Measurements from ENCODE around the gene CANT1.

CANT1 gene

DNA sequence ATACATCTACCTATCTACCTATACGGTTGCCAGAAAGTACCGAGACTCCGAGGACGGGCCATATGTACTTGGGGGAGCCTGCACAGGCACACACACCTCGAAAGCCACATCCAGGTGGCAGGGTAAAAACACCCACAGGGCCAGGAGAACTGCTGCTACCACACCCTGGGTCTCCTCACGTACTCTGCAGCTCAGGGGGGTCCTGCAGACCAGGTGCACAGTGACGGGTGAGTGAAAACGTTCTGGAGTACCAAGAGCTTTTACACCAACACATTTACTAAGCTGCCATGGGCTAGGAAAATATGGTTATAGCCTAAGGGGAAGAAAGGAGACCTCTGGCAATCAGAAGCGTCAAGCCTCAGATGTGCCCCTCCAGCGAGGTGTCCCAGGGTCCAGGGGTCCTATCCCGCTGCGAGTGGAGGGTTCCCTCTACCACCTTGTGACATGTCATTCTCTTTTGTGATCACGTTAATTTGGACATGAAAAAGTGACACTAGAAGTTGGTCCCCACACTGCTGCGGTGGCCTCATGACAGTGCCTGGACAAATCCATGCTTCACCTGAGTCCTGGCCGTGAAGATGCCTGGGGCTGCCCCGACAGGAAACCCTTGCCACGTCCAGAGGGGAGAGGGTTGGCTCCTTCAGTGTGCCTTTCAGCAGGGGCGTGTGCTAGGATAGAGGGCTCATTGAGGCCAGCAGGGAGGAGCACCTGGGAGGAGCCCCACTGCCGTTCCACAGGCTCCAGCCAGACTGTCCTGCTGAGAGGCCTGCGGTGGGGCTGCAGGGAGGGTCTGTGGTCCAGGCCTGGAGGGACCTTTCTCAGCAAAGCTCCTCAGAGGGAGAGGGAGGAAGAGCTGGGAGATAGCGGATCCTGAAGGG is 1.8 kb downstream of the CANT1 start:
- no peak for DNase-seq

DNA sequence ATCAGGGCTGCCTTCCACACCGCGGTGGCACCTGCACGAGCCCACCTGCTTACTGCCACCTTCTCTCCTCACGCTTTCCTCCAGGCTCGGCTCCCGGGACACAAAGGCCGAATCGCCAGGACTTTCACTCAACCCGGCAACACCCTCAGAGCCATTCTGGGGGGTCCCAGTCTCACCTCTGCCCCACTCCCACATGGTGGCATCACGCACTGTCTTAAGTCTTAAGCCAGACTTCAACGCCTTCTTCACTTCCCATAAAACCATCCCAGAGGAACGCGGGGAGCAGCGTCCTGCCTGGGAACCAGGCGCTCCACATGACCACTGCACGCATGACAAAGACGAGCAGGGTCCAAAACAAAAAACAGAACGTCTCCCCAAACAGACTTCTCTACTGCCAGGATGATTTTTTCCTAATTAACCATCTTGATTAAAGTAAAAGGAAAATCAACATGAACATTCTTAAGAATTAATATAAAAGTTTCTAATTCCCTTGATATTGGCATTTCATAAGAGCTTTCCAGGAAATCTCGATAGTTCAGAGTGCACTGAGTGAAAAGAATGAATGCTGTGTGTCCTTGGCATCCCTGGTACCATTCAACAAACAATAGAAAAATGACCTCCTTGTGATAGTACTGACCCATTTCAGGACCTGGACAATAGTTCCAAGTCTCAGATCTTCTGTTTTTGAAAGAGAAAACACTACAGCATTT is 2.6 kb downstream of the CANT1 start:
- no peak for DNase-seq

DNA sequence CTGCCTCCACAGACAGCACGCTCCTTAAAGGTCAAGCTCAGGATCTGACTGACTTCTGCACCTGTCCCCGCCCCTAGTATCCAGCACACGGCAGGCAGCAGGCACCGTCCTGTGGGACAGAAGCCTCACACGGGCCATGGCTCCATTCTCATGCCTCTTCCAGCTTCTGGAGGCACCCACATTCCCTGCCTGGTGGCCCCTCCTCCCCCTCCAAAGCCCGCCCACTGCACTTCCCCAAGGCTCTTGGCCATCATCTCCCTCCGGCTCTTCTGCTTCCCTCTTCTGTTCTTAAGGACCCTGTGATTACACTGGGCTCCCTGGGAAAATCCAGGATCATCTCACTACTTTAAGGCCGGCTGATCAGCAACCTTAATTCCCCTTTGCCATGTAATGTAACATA is 3.5 kb downstream of the CANT1 start:
- no peak for DNase-seq

DNA sequence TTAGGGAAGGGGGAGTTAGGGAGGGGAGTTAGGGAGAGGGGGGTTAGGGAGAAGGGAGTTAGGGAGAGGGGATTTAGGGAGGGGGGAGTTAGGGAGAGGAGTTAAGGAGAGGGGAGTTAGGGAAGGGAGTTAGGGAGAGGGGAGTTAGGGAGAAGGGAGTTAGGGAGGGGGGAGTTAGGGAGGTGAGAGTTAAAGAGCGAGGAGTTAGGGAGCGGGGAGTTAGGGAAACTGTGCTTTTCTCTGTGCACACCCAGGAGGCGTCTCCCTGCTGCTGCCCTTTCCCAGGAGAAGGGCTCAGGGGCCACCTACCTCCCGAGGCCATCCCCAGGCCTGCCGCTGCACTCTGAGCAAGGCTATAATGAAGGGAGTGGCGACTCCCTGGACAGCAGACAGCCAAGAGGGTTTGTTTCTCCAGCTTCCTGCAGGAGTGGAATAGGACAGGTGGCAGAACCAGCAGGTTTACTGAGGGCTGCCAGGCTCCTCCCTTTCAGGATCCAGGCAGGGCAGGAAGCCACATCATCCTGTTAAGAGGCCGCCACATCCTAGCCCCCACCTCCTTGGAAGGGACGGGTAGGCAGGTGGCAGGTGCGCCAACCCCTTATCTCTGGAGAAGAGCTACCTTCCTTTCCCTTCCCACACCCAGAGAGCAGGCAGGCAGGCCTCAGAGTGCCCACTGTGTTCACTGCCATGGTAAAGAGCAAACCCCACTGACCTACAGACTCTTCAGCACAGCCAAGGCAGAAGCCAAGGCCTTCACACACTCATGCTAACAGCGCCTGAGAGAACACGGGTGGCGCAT is 4.3 kb downstream of the CANT1 start:
- peak; percentile 12 for DNase-seq

DNA sequence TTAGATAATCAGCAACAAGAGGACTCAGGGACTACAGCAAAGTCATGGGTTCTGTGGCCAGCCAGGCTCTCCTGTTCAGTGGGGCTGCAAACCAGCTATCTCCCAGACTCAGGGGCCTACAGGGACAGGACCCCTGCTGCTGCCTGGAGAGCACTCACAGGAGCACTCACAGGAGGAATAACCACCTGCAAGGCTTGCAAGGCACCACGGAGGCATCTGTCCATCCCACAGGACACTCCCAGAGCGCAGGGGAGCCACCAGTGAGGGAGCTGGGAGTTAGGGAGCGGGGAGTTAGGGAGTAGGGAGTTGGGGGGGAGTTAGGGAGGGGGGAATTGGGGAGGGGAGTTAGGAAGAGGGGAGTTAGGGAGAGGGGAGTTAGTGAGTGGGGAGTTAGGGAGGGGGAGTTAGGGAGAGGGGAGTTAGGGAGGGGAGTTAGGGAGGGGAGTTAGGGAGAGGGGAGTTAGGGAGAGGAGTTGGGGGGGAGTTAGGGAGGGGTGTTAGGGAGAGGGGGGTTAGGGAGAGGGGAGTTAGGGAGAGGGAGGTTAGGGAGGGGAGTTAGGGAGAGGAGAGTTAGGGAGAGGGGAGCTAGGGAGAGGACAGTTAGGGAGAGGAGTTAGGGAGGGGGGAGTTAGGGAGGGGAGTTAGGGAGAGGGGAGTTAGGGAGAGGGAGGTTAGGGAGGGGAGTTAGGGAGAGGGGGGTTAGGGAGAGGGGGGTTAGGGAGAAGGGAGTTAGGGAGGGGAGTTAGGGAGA is 5.7 kb downstream of the CANT1 start:
- no peak for DNase-seq

DNA sequence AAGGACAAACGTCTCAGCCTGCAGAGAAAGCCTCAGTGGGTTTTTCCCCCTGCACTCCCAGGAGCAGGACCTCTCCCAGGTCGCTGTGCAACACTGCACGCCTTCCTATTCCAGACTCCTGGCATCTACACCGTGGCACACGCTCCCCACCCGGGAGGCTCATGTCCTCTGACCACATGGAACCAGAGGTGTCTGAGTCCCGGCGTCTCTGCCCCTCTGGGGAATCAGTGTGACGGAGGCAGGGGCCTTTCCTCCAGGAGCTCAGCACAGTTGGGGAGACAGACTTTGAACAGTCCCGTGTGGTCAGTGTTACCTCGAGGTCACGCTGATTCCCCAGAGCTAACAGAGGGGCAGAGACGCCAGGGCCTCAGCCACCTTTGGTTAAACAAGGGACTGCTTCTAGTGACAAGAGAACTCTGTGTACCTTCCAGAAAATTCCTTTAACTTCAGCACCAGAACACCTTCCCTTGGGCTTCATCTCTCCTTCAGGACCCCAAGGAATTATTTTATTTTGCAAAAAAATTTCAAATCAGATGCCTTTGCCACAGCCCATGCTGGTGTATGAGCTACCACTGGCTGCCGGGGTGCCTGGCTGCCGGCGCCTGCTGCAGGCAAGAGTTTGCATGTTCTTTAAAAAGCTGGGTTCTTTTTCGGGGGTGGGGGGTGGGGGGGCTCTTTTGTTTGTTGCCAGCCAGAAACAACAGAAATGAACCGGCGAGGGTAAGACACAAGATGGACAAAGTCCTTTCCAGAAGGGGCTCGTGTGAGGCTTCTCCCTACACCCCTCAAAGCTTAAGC is 6.6 kb downstream of the CANT1 start:
- DNase-seq, result no peak

DNA sequence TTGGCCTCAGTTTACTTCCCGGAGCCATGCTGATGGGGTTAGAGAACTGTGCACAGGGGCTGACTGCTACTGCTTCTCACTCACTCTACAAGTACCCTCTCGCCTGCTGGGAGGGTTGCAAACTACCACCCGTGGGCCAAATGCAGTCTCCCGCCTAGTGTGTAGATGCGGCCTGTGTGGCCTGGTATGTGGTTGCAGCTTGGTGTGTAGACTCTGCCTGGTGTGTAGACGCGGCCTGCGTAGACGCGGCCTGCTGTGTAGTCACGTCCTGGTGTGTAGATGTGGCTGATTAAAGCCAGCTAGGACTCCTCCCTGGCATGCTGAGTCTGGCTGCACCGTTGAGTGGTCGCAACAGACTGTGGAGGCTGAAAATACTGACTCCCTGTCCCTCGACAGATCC is 7.3 kb downstream of the CANT1 start:
- DNase-seq, result no peak

DNA sequence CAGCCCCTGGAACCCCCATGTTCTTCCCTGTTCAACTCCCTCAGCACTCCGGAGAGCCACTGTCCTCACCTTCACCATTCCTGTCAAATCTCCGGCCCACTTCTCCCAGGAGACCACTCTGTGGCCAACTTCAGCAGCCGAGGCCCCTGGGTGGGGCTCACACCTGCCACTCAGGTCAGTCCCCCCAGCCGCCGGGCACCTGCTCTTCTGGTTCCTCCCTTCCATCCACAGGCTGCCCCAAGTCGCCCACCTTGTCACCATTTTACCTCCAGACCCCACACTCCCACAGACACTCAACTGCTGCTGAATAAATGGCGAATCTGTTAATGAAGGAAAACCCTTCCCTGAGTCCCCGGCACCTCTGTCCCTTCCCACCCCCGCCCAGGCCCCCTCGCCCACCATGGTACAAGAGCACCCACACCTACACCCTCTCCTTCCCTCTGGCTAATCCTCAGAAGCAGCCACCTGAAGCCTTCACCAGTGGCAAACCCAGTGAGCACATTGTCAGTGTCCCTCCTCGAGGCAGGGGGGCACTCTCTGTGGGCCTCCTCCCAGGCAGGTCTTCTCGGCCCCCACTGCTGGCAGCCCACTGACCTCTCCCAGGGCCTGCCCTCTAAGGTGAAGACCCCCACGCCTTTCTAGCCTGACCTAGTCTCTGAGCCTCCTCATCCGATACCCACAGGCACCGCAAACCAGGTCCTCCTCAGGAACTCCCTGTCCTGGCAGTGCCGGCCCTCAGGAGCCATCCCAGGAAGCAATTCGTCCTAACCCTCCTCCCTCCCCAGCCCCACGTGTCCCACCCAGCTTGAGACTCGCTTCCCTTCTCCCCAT is 8.2 kb downstream of the CANT1 start:
- DNase-seq, result no peak

DNA sequence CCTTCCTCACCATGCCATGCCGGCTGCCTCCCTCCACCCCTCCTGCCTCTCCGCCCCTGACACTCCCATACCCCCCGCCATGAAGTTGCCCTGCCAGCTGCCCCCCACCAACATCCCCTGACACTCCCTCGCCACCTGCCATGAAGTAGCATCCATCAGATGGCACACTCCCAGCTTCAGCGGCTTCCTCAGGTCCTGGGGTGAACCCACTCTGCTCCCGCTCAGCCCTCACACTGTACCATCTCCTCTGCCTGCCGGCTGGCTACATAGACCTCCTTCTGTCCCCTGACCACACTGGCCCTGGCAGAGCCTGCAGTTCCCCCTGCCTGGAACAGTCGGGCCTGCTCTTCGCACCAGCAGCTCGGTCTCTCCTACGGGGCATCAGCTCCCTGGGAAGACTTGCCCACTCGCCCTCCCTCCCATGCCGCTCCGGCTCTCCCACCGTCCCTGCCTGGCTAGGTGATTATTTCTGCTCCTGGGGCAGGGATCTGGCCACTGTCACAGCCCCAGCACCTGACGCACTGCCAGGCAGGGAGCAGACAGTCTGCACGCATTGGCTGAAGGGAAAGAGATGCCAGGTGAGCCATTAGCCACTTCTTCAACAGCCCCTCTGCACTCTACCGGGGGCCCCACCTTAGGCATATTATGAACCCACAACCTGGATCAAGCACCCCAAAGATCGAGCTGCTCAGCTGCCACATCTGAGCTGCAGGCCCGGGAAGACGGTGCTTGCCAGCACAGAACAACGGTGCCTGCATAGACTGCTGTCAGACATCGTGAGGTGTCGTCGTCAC is 9.0 kb downstream of the CANT1 start:
- no peak for DNase-seq

DNA sequence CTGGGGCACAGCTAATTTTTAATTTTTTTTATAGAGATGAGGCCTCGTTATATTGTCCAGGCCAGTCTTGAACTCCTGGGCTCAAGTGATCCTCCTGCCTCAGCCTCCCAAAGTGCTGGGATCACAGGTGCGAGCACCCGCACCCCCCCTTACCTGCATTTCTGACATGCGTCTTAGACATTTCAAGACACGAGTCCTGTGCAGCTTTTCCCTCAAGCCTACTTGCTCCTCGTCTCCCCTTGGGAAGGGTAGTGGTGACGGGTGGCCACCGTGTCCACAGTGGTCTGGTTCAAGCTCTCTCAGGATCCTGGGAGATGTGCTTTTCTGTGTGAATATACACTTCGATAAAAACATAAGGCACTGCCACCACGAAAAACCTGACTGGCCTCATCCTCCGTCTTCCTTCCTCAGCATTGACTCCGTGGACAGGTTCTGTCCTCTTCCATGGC is 9.6 kb downstream of the CANT1 start:
- no peak for DNase-seq

DNA sequence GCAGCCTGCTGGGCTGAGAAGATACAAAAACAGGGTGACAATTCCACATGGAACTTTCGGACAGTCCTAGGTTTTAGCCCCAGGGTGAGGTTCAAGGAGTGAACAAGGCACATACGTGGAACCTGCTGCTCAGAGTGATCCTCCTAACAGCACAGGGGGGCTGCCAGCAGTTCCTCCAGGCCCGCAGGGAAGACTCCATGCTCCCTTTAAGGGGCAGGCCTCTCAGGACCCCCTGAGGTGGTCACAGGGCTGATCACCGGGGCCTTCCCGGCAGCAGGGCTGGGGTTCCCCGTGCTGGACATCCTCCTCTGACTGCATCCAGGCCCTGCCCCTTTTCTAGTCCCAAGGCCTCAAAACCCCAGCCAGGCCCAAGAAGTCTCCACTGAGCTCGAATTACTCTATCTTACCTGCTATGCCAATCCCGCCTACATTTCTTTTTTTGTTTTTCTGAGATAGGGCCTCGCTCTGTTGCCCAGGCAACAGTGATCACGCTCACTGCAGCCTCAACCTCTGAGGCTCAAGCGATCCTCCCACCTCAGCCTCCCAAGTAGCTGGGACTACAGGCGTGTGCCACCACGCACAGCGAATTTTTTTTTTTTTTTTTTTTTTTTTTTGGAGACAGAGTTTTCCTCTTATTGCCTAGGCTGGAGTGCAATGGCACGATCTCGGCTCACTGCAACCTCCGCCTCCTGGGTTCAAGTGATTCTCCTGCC is 10.4 kb downstream of the CANT1 start:
- DNase-seq, result no peak

DNA sequence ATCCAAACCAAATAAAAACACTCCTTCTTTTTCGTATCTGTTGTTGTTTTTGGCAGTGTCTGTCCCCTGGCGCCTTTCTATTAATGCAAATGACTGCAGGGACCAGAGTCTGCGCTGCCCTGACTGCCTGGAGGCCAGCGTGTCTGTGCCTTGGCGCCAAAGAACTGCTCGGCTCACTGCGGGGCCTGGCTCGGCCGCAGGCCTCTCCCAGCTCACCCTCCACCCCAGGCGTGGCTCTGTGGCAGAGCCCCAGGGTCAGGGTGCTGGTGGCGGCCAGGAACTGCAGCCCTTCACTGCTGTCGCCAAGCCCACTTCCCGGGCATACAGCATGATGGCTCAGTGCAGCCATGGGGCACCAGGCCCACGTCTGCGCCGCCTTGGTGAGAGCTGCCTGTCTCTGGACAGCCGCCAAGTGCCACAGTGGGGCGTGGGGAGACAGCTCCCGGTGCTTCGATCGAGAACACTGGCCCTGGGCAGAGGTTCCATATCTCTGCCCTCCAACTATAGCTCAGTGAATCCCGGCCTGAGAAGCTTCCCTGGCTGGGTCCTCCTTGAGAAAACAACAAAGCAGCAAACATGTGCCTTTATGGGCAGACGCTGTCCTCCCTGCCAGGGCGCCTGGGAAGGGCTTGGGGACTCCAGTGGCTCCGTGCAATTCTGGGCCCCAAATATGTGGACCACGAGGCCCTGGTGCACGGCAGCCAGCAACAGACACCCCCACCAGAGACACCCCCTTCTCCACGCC is 11.1 kb downstream of the CANT1 start:
- DNase-seq, result no peak

DNA sequence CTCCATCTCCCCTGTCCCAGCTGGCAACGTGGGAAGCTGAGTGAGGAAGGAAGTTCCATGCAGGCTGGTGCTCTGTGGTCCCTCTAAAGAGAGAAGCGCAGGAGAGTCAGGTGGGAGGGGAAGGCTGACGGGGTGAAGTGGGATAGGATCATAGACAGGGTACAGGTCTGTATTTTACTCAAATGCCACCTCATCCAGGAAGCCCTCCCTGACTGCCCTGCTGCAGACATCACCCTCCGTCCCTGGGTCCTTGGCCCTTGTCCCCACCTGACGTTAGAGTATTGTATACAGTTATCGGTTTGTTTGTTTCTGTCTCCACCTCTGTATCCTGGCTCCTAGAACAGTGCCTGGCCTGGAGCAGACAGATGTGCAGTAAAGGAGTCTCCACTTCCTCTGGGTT is 11.7 kb downstream of the CANT1 start:
- DNase-seq, result no peak

DNA sequence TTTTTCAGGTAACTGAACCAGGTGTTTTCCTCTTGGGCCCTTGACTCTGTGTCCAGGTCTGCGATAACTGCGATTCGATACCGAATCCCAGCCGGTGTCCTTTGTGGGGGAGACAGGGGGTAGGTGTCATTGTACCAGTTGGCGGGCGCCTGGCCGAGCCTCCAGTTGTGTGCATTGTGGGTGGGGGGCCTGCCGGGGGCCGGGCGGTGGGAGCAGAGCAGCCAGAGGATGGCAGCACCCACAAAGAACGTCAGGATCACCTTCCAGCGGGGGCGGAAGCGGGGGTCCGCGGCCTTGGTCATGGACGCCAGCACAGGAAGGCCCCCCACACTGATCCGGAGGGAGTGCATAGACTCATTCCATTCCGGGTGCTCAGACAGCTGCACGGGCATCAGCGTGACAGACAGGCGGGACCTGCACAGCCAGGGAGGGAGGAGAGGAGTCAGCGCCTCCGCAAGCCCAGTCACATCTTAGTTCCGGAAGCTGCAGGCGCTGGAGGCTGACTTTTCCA is 12.3 kb downstream of the CANT1 start:
- DNase-seq, result no peak

DNA sequence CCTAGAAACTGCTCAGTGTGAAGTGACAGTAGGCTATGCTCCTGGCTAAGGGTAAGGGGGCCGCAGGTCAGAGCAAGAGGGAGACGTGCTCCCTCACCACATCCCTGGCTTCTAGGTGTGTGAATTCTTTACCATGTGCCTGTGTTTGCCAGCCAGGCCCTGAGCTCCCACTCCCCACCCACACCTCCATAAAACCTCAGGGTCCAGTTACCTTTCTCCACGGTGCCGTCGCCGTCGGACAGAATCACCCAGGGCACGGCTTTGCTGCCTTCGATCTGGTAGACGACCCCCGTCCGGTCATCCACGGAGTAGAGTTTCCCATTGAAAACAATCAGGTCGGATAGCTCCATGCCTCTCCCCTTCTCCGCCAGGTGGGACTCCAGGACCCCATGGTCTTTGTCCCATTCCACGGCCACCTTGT is 12.8 kb downstream of the CANT1 start:
- no peak for DNase-seq

DNA sequence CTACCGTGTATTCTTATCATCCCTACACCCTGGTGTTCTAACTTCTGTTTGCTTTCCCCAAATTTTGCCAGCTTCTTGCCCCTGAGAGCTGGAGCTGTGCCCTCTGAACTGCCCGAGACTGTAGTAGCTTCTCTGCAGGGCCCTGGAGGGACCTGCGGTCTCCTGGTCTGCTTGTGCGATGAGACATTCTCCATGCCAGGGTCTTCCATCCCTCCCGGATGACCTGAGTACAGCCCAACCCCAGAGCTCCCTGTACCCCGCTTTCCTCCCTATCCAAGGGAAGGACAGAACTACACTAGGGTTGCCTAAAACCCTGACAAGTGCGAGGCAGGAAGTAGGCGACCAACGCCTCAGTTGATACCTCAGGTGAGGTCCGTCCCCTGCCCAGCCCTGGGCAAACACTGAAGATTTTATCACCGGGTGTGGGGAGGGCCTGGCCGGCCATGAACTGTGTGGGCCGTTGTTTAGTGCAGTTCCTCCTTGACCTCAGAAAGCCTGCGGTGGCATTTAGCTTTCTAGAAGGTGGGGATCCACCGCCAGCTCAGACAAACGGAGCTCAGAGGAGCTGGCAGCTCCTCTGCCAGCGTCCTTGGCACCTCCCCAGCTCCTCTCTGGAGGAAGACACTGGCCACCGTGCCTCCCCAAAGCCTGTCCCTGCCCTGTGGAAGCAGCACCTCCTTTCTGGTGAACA is 13.7 kb downstream of the CANT1 start:
- DNase-seq, result no peak

DNA sequence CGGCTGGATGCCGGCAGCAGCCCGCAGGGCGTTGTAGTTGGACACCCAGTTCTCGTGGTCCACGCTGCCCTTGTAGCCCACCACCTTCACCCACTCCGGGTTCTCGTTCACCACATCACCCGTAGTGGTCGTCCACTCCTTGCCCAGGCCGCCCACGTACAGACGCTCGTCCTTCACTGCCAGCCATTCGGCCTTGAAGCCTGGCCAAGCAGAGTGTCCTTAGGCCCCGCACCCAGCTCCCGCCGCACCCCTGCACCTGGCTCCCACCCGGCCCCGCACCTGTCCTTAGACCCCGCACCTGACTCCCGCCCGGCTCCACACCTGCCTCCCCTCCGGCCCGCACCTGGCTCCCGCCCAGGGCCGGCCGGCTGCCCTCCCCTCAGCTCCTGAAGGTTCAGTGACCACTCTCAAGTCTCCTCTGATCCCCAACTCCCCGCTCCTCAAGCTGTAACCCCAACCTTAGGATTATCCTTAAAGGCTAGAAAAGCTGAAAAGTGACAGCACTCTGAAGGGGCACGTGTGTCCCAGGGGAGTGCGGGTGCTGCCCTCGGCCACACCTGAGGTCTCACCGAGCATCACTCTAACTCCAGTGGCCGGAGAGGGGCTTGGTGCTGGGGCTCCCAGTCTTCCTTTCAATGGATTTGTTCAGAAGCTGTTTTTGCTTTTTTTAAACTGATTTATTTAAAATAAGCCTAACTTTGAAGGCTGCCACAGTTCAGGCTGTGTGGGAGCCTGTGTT is 14.4 kb downstream of the CANT1 start:
- DNase-seq, result no peak
